SK-N-MC (cell line): ENCODE measurements around the gene CSNK1G1.
"Not testable (repeated sequence)": the region's sequence is repeated elsewhere in the genome, so short reads cannot be mapped to it uniquely, and the experiment has no call there.

ENCODE experiments used
- EZH2 ChIP-seq: fragments of 200-600 bp; sonication (generic); IDR thresholded peaks from one replicate; pipeline ENCODE4 v1.6.1; 2017; ENCODE audit warnings: antibody characterized with exemption
- POLR2AphosphoS5 ChIP-seq: IDR thresholded peaks from 2 replicates; pipeline ENCODE4 v1.6.1; 2012; ENCODE audit warnings: mild to moderate bottlenecking, low read depth, low read length, borderline replicate concordance

DNA sequence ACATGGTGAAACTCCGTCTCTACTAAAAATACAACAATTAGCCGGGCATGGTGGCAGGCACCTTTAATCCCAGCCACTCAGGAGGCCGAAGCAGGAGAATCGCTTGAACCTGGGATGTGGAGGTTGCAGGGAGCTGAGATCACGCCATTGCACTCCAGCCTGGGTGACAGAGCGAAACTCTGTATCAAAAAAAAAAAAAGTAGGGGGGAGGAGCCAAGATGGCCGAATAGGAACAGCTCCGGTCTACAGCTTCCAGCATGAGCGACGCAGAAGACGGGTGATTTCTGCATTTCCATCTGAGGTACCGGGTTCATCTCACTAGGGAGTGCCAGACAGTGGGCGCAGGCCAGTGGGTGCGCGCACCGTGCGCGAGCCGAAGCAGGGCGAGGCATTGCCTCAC, 29.5 kb downstream of the CSNK1G1 start:
- TF ChIP-seq POLR2AphosphoS5, EZH2: not testable (repeated sequence)
